ENCODE measurements around the gene MARF1. TPM values are rescaled to one million over a fixed set of nuclear protein-coding genes. Genes with fewer than 3 reads are reported as not detected.

Gene MARF1
- total RNA-seq, 4 donors from 2014 or later = 32.0 to 52.6 (median 41.1) TPM

- Histone ChIP-seq H3K27ac (no peak overlapping the region), H3K4me1 (peaks cover 7 to 26% (median 12%) of the 10 kb centered on the region in 4 donors), H3K27me3 (no peaks in the 10 kb centered on the region), H3K9me3 (peaks cover 0 to 3% of the 10 kb centered on the region in 2 donors), H3K36me3 (no peaks in the 10 kb centered on the region), H3K4me3 (no peak overlapping the region)
- intact Hi-C loops (cut with DNase I; ENCODE audit: low total_unique reads) (no loop called here), in situ Hi-C loops (cut with MboI; ENCODE audit: low pct_ligation_motif_present in 1 of 4, low pct_unique_long_range_greater_than_20kb in 1 of 4, low sequenced_read_pairs in 3 of 4) (loop anchor here in 1 of 4 donors (10.0 kb wide), 1 partner anchor 61 kb away; no protein-coding TSS in a partner anchor)
- no peak for DNase-seq
- no peak for TF ChIP-seq POLR2A (IDR thresholded peaks at IDR 0.05)
- no peak for TF ChIP-seq CTCF (IDR thresholded peaks at IDR 0.05)
- TF ChIP-seq EP300 (IDR thresholded peaks at IDR 0.05; ENCODE audit: low read depth) = no peak
- no peak for TF ChIP-seq POLR2AphosphoS5 (IDR thresholded peaks at IDR 0.05)
- WGBS, 2 donors (ENCODE audit: low coverage in 1 of 2) = 96 to 100% methylated on average over 1 of the region's 1 CpG
These were observed 57.0 kb downstream of the MARF1 start for GRCh38 chr16:15585956-15586355.

GRCh38 chr16:15583526-15583925 lies 59.4 kb downstream of the MARF1 start:
- no peak for DNase-seq
- in situ Hi-C loops (cut with MboI; ENCODE audit: low pct_ligation_motif_present in 1 of 4, low pct_unique_long_range_greater_than_20kb in 1 of 4, low sequenced_read_pairs in 3 of 4) = loop anchor here in 1 of 4 donors (10.0 kb wide), 1 partner anchor 59 kb away; no protein-coding TSS in a partner anchor

GRCh38 chr16:15581127-15581815 lies 61.7 kb downstream of the MARF1 start:
- intact Hi-C loops (cut with DNase I; ENCODE audit: low total_unique reads) = no loop called here
- H3K27me3 ChIP-seq = no peaks in the 10 kb centered on the region
- WGBS, 2 donors (ENCODE audit: low coverage in 1 of 2) = 88 to 91% methylated on average over 4 to 10 of the region's 10 CpGs
- no peak for DNase-seq
- TF ChIP-seq EP300 (IDR thresholded peaks at IDR 0.05; ENCODE audit: low read depth) = no peak
- TF ChIP-seq POLR2A (IDR thresholded peaks at IDR 0.05) = no peak
- TF ChIP-seq POLR2AphosphoS5 (IDR thresholded peaks at IDR 0.05) = no peak
- no peak for TF ChIP-seq CTCF (IDR thresholded peaks at IDR 0.05)
- H3K4me1 ChIP-seq = peaks cover 0 to 25% (median 12%) of the 10 kb centered on the region in 4 donors
- H3K9me3 ChIP-seq = peaks cover 0 to 3% of the 10 kb centered on the region in 2 donors
- H3K4me3 ChIP-seq = no peak overlapping the region
- in situ Hi-C loops (cut with MboI; ENCODE audit: low pct_ligation_motif_present in 1 of 4, low pct_unique_long_range_greater_than_20kb in 1 of 4, low sequenced_read_pairs in 3 of 4) = loop anchor here in 1 of 4 donors (10.0 kb wide), 1 partner anchor 56 kb away; no protein-coding TSS in a partner anchor
- no peaks in the 10 kb centered on the region for H3K36me3 ChIP-seq
- no peak overlapping the region for H3K27ac ChIP-seq

More at GRCh38 chr16:15583526-15583925, 59.4 kb downstream of the MARF1 start:
- Histone ChIP-seq H3K27ac (no peak overlapping the region), H3K4me1 (peaks cover 0 to 12% (median 2%) of the 10 kb centered on the region in 4 donors), H3K4me3 (no peak overlapping the region), H3K27me3 (no peaks in the 10 kb centered on the region), H3K9me3 (peaks cover 0 to 3% of the 10 kb centered on the region in 2 donors), H3K36me3 (no peaks in the 10 kb centered on the region)
- WGBS, 2 donors (ENCODE audit: low coverage in 1 of 2) = 89 to 100% methylated on average over 1 to 4 of the region's 4 CpGs
- no peak for TF ChIP-seq CTCF (IDR thresholded peaks at IDR 0.05)
- no peak for TF ChIP-seq POLR2AphosphoS5 (IDR thresholded peaks at IDR 0.05)
- no peak for TF ChIP-seq POLR2A (IDR thresholded peaks at IDR 0.05)
- no peak for TF ChIP-seq EP300 (IDR thresholded peaks at IDR 0.05; ENCODE audit: low read depth)
- intact Hi-C loops (cut with DNase I; ENCODE audit: low total_unique reads) = no loop called here

GRCh38 chr16:15578824-15579223 lies 64.1 kb downstream of the MARF1 start:
- no peak for DNase-seq
- Histone ChIP-seq H3K27ac (peak overlapping the region in 2 of 4 donors; percentile 86 to 89), H3K36me3 (no peaks in the 10 kb centered on the region), H3K27me3 (no peaks in the 10 kb centered on the region), H3K9me3 (no peaks in the 10 kb centered on the region), H3K4me1 (peaks cover 0 to 38% (median 15%) of the 10 kb centered on the region in 4 donors), H3K4me3 (no peak overlapping the region)
- no peak for TF ChIP-seq POLR2AphosphoS5 (IDR thresholded peaks at IDR 0.05)
- in situ Hi-C loops (cut with MboI; ENCODE audit: low pct_ligation_motif_present in 1 of 4, low pct_unique_long_range_greater_than_20kb in 1 of 4, low sequenced_read_pairs in 3 of 4) (no loop called here), intact Hi-C loops (cut with DNase I; ENCODE audit: low total_unique reads) (no loop called here)
- WGBS, 2 donors (ENCODE audit: low coverage in 1 of 2) = 97% methylated on average over 4 of the region's 4 CpGs; no CpG with 5 or more reads in 1 of the 2 donors

Data from transverse colon (tissue), 4 donors.